Activated T-helper 2 cell treated with anti-CD3 and anti-CD28 coated beads, Interferon-gamma antibody, Interleukin-2, Interleukin-4, amounts not matched to agents 10 μg/mL and 5 μg/mL and 100 μg/mL, durations not matched to agents 14 hours and 24 hours and 36 hours (primary cell): ENCODE data around the gene RTKN. TPM values are rescaled to one million over a fixed set of nuclear protein-coding genes. Genes with fewer than 3 reads are reported as not detected.

Source experiments
- DNase-seq: peaks from one replicate; pipeline ENCODE4 v3.0.0; 2021; ENCODE audit warnings: low spot score
- H3K27ac Mint-ChIP-seq: one replicate; pipeline ENCODE4 v1.8.0; 2021; ENCODE audit warnings: mixed read lengths
- H3K27me3 Mint-ChIP-seq: one replicate; pipeline ENCODE4 v1.8.0; 2021; ENCODE audit warnings: low read depth, mixed read lengths
- H3K36me3 Mint-ChIP-seq: one replicate; pipeline ENCODE4 v1.8.0; 2021; ENCODE audit warnings: low read depth, mixed read lengths
- H3K4me1 Mint-ChIP-seq: one replicate; pipeline ENCODE4 v1.8.0; 2021; ENCODE audit warnings: low read depth, mixed read lengths
- H3K4me3 Mint-ChIP-seq: one replicate; pipeline ENCODE4 v1.8.0; 2021; ENCODE audit warnings: low read depth, mild to moderate bottlenecking, moderate library complexity, mixed read lengths
- H3K9me3 Mint-ChIP-seq: one replicate; pipeline ENCODE4 v1.8.0; 2021; ENCODE audit warnings: mixed read lengths
- intact Hi-C: fragments of 100-400 bp; cut with micrococcal nuclease; formaldehyde crosslinking; loops from one replicate; pipeline ENCODE4 v1.15.1; 2023
- total RNA-seq: library from RNA; stranded (reverse); gene quantifications from 2 replicates; pipeline ENCODE4 v1.2.3, GENCODE V29; 2022

The RTKN gene
- total RNA-seq, 1 donor from 2014 or later, result 2.2 TPM

DNA sequence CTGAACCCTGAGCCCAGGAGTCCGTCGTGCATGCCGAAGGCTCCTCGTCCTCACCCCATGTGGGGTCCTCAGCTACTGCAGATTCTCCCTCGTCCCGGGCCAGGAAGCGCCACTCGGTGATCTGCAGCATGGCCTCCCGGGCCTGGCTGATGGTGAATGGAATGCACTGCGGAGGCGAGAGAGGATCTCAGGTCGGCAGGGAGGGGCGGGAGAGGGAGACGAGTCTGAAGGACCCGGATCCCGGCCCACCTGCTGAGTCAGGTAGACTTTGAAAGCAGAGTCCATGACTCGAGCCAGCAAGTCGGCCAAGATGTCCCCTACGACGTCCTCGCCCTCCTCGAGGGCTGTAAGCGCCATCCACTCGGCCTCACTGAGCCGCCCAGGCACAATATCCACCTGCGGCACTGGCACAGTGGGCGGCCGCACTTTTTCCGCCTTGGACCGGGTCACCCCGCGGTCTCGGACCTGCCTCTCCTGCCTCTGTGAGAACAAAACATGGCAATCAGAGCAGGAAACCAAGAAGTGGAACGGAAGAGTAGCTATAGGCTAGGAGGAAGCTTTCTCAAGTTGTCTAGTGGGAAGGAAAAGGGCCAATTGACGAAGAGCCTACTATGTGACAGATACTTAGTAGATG is 25.9 kb downstream of the RTKN start:
- Mint-ChIP-seq H3K27me3 (peaks cover 12% of the 10 kb centered on the region), H3K27ac (no peak overlapping the region), H3K4me1 (peaks cover 16% of the 10 kb centered on the region), H3K4me3 (peak overlapping the region; percentile 46), H3K9me3 (no peaks in the 10 kb centered on the region), H3K36me3 (no peaks in the 10 kb centered on the region)
- no peak for DNase-seq
- intact Hi-C loops, result no loop called here

DNA sequence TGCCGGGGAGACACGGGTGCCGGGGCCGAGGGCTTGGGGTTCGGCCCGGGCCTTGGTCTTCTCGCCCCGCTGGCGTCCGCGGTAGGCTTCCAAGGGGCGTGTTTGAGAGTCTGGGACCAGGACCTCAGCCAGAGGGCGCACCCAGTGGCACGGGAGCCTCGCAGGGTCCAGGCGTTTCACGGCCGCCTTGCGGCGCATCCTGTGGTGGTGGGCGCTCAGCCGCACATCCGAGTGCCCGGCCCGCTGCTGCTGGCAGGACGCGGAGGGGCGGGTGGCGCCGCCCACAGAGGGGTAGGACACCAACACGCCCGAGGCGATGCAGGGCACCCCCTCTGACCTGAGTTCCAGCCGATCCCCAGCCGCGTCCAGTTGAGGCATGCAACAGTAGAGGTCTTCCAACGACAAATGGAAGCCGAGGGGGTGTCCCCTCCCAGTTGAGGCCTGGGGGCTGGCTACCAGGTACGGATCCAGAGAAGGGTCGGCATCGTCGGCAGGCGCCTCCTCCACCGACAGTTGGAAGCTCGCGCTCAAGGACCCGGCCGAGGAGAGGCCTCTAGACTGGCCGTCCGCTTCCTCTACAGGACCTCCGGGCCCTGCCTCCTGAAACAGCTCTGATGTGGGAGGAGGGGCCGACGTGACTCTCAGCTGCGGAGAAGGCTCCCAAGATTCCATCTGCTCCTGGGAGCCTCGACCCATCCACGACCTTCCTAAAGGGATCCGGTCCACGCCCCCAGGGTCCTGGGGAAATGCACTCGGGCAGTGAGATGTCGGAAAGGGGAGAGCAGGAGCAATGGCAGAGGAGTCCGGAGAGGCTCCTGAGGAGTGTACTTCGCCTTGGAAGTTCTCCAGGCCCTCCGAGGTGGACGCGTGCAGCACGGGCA is 26.6 kb downstream of the RTKN start:
- Mint-ChIP-seq H3K27me3 (peaks cover 12% of the 10 kb centered on the region), H3K4me3 (peak overlapping the region; percentile 66), H3K9me3 (no peaks in the 10 kb centered on the region), H3K4me1 (peaks cover 12% of the 10 kb centered on the region), H3K36me3 (no peaks in the 10 kb centered on the region), H3K27ac (no peak overlapping the region)
- intact Hi-C loops, result no loop called here
- DNase-seq, result no peak

DNA sequence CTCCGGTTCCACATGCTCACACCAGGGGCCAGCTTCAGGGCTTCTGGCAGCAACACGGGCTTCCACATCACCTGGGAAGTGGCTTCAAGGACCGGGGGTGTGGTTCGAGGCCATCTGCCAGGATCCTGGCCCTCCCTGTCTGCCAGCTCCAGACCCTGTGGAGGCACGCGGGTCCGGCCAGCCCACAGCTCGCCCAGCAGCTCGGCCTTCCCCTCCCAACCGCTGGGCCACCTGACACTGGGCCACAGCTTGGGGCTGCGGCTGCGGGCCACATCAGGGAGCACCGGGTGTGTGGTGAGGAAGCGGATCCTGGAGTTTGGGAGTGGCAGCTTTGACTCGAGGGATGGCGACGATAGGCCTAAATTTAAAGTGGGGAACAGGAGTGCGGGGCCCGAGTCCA is 27.3 kb downstream of the RTKN start:
- Mint-ChIP-seq H3K4me1 (peaks cover 10% of the 10 kb centered on the region), H3K27me3 (peaks cover 12% of the 10 kb centered on the region), H3K4me3 (no peak overlapping the region), H3K9me3 (no peaks in the 10 kb centered on the region), H3K27ac (no peak overlapping the region), H3K36me3 (no peaks in the 10 kb centered on the region)
- intact Hi-C loops, result no loop called here
- DNase-seq, result no peak

DNA sequence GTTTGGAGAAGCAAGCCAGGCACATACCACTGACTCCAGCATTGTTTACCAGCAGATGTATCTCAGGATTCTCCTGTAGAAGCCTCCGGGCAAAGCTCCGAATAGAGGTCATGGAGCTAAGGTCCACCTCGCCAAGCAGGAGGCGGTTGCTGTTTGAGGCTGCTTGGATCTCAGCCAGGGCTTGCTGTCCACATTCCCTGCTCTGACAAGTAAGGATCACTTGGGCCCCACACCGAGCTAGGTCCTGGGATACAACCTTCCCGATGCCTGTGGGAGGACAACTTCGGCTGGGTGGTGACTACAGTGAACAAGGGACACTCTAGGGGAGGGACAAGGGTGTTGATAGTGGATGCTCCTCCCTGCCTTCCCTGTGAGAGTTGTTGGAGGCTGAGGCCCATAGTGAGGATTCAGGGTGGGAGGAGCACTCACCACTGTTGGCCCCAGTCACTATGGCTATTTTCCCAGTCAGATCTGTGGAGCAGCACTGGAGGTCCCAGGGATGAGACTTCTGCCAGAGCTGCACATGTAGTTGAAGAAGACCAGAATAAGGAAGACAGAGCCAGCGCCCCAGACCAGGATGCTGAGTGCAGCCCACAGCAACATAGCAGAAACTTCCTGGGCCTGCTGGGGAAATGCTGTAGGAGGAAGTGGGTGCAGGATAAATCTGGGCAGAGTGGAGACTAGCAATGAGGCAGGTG is 28.6 kb downstream of the RTKN start:
- Mint-ChIP-seq H3K27ac (no peak overlapping the region), H3K4me3 (no peak overlapping the region), H3K36me3 (no peaks in the 10 kb centered on the region), H3K27me3 (peaks cover 21% of the 10 kb centered on the region), H3K9me3 (no peaks in the 10 kb centered on the region), H3K4me1 (peaks cover 10% of the 10 kb centered on the region)
- intact Hi-C loops, result no loop called here
- no peak for DNase-seq

DNA sequence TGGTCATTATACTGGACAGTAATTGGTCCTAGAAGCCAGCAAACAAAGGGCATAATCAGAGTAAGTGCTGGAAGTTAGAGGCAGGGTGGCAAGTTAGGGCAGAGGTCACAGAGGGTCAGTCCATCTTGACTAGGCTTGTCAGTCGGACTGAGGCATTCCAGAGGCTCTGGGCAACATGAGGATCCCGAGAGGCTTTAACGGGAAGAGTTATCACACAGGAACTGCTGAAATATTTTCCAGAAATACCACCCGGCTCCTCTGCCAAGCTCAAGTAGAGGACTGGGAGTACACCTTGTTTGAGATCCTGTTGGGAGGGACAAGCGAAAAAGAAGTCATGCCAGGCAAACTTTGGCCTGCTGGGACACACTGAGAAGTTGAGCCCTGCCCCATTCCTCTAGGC is 34.1 kb downstream of the RTKN start:
- peaks cover 20% of the 10 kb centered on the region for H3K27me3 Mint-ChIP-seq

DNA sequence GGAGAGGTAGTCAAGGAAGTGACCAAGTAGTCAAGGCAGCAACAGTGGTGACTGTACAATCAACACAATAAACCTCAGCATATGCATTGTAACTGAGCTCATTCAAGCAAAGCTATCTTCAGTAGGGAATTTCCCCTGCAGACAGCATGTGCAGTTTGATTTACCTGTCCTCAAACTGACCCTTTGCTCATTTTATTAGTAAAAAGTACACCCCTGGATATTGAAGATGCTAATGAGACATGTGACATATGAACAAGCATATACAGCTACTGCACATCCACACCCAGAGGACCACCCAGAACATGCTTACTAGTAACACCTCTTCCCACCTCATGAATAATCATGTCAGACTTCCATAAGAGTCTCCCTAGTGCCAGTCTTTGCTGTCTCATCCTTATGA is 35.7 kb downstream of the RTKN start:
- no peaks in the 10 kb centered on the region for H3K9me3 Mint-ChIP-seq
- no peak for DNase-seq
- no peak overlapping the region for H3K27ac Mint-ChIP-seq
- H3K4me1 Mint-ChIP-seq, result no peaks in the 10 kb centered on the region
- peaks cover 21% of the 10 kb centered on the region for H3K27me3 Mint-ChIP-seq
- H3K4me3 Mint-ChIP-seq, result no peak overlapping the region
- intact Hi-C loops, result no loop called here
- no peaks in the 10 kb centered on the region for H3K36me3 Mint-ChIP-seq

More for the DNA sequence above, 34.1 kb downstream of the RTKN start:
- H3K4me1 Mint-ChIP-seq, result no peaks in the 10 kb centered on the region
- H3K27ac Mint-ChIP-seq, result no peak overlapping the region
- no peaks in the 10 kb centered on the region for H3K9me3 Mint-ChIP-seq
- intact Hi-C loops, result no loop called here
- H3K36me3 Mint-ChIP-seq, result no peaks in the 10 kb centered on the region
- DNase-seq, result no peak
- H3K4me3 Mint-ChIP-seq, result no peak overlapping the region

DNA sequence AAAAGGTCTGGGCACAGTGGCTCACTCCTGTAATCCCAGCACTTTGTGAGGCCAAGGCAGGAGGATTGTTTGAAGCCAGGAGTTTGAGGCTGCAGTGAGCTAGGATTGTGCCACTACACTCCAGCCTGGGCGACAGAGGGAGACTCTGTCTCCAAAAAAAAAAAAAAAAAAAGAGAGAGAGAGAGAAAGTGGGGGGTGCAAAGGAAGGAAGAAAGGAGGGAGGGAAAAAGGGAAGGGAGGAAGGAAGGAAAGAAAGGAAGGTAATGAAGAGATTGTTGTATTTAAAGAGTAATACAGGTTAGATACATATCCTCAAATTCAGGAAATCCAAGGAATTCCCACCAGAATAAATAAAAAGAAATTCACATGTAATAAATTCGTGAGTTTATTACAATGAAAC is 39.8 kb downstream of the RTKN start:
- no peak overlapping the region for H3K27ac Mint-ChIP-seq
- DNase-seq, result no peak
- H3K9me3 Mint-ChIP-seq, result no peaks in the 10 kb centered on the region
- H3K27me3 Mint-ChIP-seq, result peaks cover 8% of the 10 kb centered on the region
- no peak overlapping the region for H3K4me3 Mint-ChIP-seq
- intact Hi-C loops, result no loop called here
- no peaks in the 10 kb centered on the region for H3K36me3 Mint-ChIP-seq
- H3K4me1 Mint-ChIP-seq, result peaks cover 4% of the 10 kb centered on the region

DNA sequence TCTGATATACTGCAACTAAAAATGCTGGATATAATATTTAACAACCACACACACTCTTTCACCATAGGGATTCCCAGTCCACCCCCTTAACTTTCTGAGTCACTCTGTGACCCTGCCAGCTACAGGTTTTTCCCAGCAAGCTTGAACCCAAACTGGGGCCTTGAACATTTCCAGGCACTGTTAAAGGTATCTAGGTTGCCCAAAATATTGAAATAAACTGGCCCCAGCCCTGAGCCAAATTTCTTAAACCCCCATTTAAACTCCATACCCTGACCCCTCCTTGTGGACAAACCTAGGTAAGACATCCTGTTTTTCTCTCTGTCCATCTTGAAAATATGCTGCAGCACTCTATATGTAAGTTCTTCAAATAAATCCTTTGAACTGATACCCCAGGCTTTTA is 42.0 kb downstream of the RTKN start:
- H3K4me1 Mint-ChIP-seq, result peaks cover 4% of the 10 kb centered on the region
- peaks cover 5% of the 10 kb centered on the region for H3K27me3 Mint-ChIP-seq
- no peak overlapping the region for H3K4me3 Mint-ChIP-seq
- no peak for DNase-seq
- intact Hi-C loops, result no loop called here
- no peaks in the 10 kb centered on the region for H3K36me3 Mint-ChIP-seq
- no peaks in the 10 kb centered on the region for H3K9me3 Mint-ChIP-seq
- H3K27ac Mint-ChIP-seq, result no peak overlapping the region

DNA sequence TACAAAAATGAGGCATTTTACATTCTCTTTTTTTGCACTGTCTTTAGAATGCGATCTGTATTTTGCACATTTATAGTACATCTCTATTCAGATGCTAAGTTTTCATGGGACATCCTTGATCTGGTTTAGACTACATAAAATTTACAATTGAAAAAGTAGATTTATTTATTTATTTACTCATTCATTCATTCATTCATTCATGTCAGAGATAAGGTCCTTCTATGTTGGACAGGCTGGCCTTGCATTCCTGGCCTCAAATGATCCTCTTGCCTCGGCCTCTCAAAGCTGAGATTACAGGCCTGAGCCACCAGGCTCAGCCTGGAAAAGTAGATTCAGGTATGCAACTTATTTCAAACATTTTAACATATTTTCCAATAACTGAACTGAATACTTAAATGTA is 45.6 kb downstream of the RTKN start:
- DNase-seq, result no peak
- peaks cover 7% of the 10 kb centered on the region for H3K4me1 Mint-ChIP-seq
- intact Hi-C loops, result no loop called here
- no peak overlapping the region for H3K27ac Mint-ChIP-seq
- peaks cover 6% of the 10 kb centered on the region for H3K27me3 Mint-ChIP-seq
- no peaks in the 10 kb centered on the region for H3K36me3 Mint-ChIP-seq
- no peaks in the 10 kb centered on the region for H3K9me3 Mint-ChIP-seq
- H3K4me3 Mint-ChIP-seq, result no peak overlapping the region

DNA sequence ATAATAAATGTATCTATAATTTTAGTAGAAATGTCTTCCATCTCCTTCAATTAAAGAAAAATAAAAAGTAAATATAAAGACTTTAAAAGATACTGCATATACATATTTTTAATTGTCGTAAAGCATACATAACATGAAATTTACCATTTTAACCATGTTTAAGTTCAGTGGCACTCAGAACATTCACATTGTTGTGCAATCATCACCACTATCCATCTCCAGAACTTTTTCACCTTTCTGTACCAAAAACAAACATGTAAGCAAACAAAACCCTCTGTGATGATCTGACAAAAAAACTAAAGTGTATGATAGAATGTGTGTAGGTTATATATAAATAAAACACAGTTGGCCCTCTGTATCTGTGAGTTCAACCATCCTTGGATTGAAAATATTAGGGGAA is 48.2 kb downstream of the RTKN start:
- intact Hi-C loops, result loop anchor here (5.0 kb wide), 1 partner anchor 141 kb away; no protein-coding TSS in a partner anchor

DNA sequence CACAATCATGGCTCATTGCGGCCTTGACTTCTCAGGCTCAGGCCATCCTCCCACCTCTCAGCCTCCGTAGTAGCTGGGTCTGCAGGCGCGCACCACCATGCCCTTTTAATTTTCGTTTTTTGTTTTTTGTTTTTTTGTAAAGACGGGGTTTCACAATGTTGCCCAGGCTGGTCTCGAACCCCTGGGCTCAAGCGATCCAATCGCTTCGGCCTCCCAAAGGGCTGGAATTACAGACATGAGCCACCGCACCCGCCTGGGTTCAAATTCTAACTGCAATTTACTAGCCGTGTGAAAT is 49.3 kb downstream of the RTKN start:
- Mint-ChIP-seq H3K9me3 (no peaks in the 10 kb centered on the region), H3K4me3 (peak overlapping the region; percentile 20), H3K27ac (no peak overlapping the region)

More for the DNA sequence above, 48.2 kb downstream of the RTKN start:
- Mint-ChIP-seq H3K27me3 (peaks cover 6% of the 10 kb centered on the region), H3K27ac (no peak overlapping the region), H3K36me3 (no peaks in the 10 kb centered on the region), H3K4me1 (peaks cover 9% of the 10 kb centered on the region), H3K9me3 (no peaks in the 10 kb centered on the region), H3K4me3 (no peak overlapping the region)
- DNase-seq, result no peak

DNA sequence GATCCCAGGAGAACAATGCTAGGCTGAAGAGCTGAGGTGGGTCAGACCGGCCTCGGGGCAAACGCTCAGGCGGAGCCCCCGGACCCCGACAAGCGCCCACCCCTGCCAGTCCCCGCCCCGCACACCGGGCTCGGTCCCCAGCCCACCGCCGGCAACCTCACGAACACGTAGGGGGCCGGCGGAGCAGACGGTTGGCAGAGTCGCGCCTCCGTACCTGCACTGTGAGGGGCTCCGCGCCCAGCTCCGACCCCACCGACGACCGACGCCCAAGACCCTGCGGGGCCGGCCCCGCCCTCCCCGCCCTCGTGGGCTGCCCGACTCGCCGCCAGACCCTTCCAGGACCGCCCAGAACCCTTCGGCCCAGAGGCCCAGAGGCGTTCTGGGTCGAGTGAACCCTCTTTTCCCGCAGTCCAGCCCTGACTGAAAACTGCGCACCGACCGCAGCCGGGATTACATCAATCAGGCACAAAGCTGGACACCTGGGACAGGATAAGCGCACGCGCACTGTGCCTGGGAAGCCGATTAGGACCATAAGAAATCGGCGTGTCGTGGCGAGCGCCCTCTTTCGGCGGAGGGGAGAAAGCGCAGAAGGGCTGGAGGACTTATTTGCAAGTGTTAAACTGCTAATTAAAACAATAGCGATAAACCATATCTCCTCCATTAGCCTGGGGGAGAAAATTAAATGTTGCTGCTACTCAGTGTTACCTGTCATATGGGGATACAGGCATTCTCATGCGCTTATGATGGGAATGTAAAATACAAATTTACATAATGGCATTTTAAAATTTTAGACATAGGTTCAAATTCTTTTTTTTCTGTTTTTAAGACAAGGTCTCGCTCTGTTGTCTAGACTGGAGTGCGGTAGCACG is 49.9 kb downstream of the RTKN start:
- intact Hi-C loops, result loop anchor here (5.0 kb wide), 1 partner anchor 140 kb away; no protein-coding TSS in a partner anchor
- Mint-ChIP-seq H3K4me1 (peaks cover 9% of the 10 kb centered on the region), H3K9me3 (no peaks in the 10 kb centered on the region), H3K27me3 (peaks cover 6% of the 10 kb centered on the region), H3K27ac (peak overlapping the region; percentile 98), H3K36me3 (no peaks in the 10 kb centered on the region), H3K4me3 (peak overlapping the region; percentile 92)
- DNase-seq, result peak; percentile 90

More for the DNA sequence above, 49.3 kb downstream of the RTKN start:
- Mint-ChIP-seq H3K27me3 (peaks cover 6% of the 10 kb centered on the region), H3K36me3 (no peaks in the 10 kb centered on the region), H3K4me1 (peaks cover 9% of the 10 kb centered on the region)
- intact Hi-C loops, result loop anchor here (5.0 kb wide), 1 partner anchor 140 kb away; no protein-coding TSS in a partner anchor
- no peak for DNase-seq
